Measurements from ENCODE around the gene BTBD1. TPM values are rescaled to one million over a fixed set of nuclear protein-coding genes. Genes with fewer than 3 reads are reported as not detected.

Gene BTBD1
- polyA plus RNA-seq, 1 of the 3 experiments (the other 2 are of a cell fraction): 34.4 TPM

GRCh38 chr15:82969353-82969752 is 97.7 kb downstream of the BTBD1 start:
- Histone ChIP-seq H2AFZ (ENCODE audit: low read depth) (no peak overlapping the region), H4K20me1 (ENCODE audit: insufficient read depth) (no peaks in the 10 kb centered on the region), H3K9me3 (no peaks in the 10 kb centered on the region), H3K4me2 (no peak overlapping the region), H3K9ac (no peak overlapping the region), H3K27me3 (ENCODE audit: insufficient read depth) (no peaks in the 10 kb centered on the region), H3K27ac (ENCODE audit: low read depth in 2 of 2, low read length in 1 of 2) (no peak overlapping the region), H3F3A (replicated peaks; ENCODE audit: insufficient read depth) (no peaks in the 10 kb centered on the region), H3K79me2 (ENCODE audit: insufficient read depth) (no peaks in the 10 kb centered on the region), H3K9me2 (no peaks in the 10 kb centered on the region), H3K36me3 (replicated peaks in 1 of 2; ENCODE audit: control insufficient read depth in 1 of 2, insufficient read depth in 2 of 2, low read length in 1 of 2) (no peaks in the 10 kb centered on the region), H3K4me3 (ENCODE audit: low read depth in 2 of 2, low read length in 1 of 2) (no peak overlapping the region), H3K4me1 (ENCODE audit: control insufficient read depth in 1 of 2, insufficient read depth in 2 of 2, low read depth in 1 of 2, low read length in 1 of 2) (peaks cover 0 to 13% of the 10 kb centered on the region in 2 experiments; a peak in 2 of 4 replicates)
- POLR2A ChIA-PET: interaction anchor here (0.7 kb wide), 1 partner anchor 17 kb away, joined by 3 read pairs; the partner anchor contains the start of gene RAMAC
- DNase-seq: no peak
- 83% methylated on average over 7 of the region's 7 CpGs for WGBS (ENCODE audit: low lambda C conversion rate)
- no peak for TF ChIP-seq GATA2 (CRISPR knock-in tag; IDR thresholded peaks at IDR 0.05)
- no peak for TF ChIP-seq CHD2 (IDR thresholded peaks at IDR 0.05; ENCODE audit: low read length, partially characterized antibody)
- no peak for TF ChIP-seq RAD21 (IDR thresholded peaks at IDR 0.05; ENCODE audit: low read length)
- TF ChIP-seq SMC3 (IDR thresholded peaks at IDR 0.05; ENCODE audit: low read depth, low read length): no peak
- TF ChIP-seq NFIC (IDR thresholded peaks at IDR 0.05; ENCODE audit: borderline replicate concordance): no peak
- TF ChIP-seq FOXJ3 (CRISPR knock-in tag; IDR thresholded peaks at IDR 0.05): no peak
- no peak for TF ChIP-seq MAX (IDR thresholded peaks at IDR 0.05; ENCODE audit: low read depth)
- no peak for TF ChIP-seq ELF1 (IDR thresholded peaks at IDR 0.05)
- no peak for TF ChIP-seq POLR2AphosphoS5 (IDR thresholded peaks at IDR 0.05; ENCODE audit: low read depth, low read length)
- TF ChIP-seq RXRA (IDR thresholded peaks at IDR 0.05; ENCODE audit: borderline replicate concordance, low read depth): no peak
- TF ChIP-seq EZH2phosphoT487 (IDR thresholded peaks at IDR 0.05; ENCODE audit: borderline replicate concordance, low read depth): no peak
- CTCF ChIA-PET: interaction anchor here (0.8 to 1.5 kb wide), 4 partner anchors 16 to 438 kb away, joined by 3 to 4 read pairs (median 4); partner anchors contain the start of gene C15orf40

- Histone ChIP-seq H2AFZ (ENCODE audit: low read depth) (no peak overlapping the region), H3K9me2 (no peaks in the 10 kb centered on the region), H3K4me3 (ENCODE audit: low read depth in 2 of 2, low read length in 1 of 2) (no peak overlapping the region), H3K9me3 (no peaks in the 10 kb centered on the region), H3K36me3 (replicated peaks in 1 of 2; ENCODE audit: control insufficient read depth in 1 of 2, insufficient read depth in 2 of 2, low read length in 1 of 2) (no peaks in the 10 kb centered on the region), H4K20me1 (ENCODE audit: insufficient read depth) (no peaks in the 10 kb centered on the region), H3K27ac (ENCODE audit: low read depth in 2 of 2, low read length in 1 of 2) (no peak overlapping the region), H3K79me2 (ENCODE audit: insufficient read depth) (no peaks in the 10 kb centered on the region), H3K4me1 (ENCODE audit: control insufficient read depth in 1 of 2, insufficient read depth in 2 of 2, low read depth in 1 of 2, low read length in 1 of 2) (peaks cover 0 to 13% of the 10 kb centered on the region in 2 experiments; a peak in 2 of 4 replicates), H3K4me2 (no peak overlapping the region), H3K27me3 (ENCODE audit: insufficient read depth) (no peaks in the 10 kb centered on the region), H3F3A (replicated peaks; ENCODE audit: insufficient read depth) (no peaks in the 10 kb centered on the region), H3K9ac (no peak overlapping the region)
- ChIA-PET POLR2A (no interaction called here), CTCF (no interaction called here)
- 93% methylated on average over 4 of the region's 4 CpGs for WGBS (ENCODE audit: low lambda C conversion rate)
- TF ChIP-seq EP300 (IDR thresholded peaks at IDR 0.05; ENCODE audit: borderline replicate concordance in 1 of 2, low read depth in 1 of 2, low read length in 1 of 2) (no peak), SIN3A (IDR thresholded peaks at IDR 0.05; ENCODE audit: borderline replicate concordance, low read depth, low read length) (no peak)
- no peak for DNase-seq
These were observed 99.0 kb downstream of the BTBD1 start for GRCh38 chr15:82968066-82968465.

GRCh38 chr15:82966671-82967071 is 100.4 kb downstream of the BTBD1 start:
- Histone ChIP-seq H3K36me3 (replicated peaks in 1 of 2; ENCODE audit: control insufficient read depth in 1 of 2, insufficient read depth in 2 of 2, low read length in 1 of 2) (no peaks in the 10 kb centered on the region), H3K27ac (ENCODE audit: low read depth in 2 of 2, low read length in 1 of 2) (no peak overlapping the region), H3K4me1 (ENCODE audit: control insufficient read depth in 1 of 2, insufficient read depth in 2 of 2, low read depth in 1 of 2, low read length in 1 of 2) (peaks cover 0 to 13% of the 10 kb centered on the region in 2 experiments; a peak in 2 of 4 replicates), H2AFZ (ENCODE audit: low read depth) (no peak overlapping the region), H3K4me2 (no peak overlapping the region), H3K9me2 (no peaks in the 10 kb centered on the region), H3K27me3 (ENCODE audit: insufficient read depth) (no peaks in the 10 kb centered on the region), H3K9me3 (no peaks in the 10 kb centered on the region), H3F3A (replicated peaks; ENCODE audit: insufficient read depth) (no peaks in the 10 kb centered on the region), H3K9ac (no peak overlapping the region), H4K20me1 (ENCODE audit: insufficient read depth) (no peaks in the 10 kb centered on the region), H3K79me2 (ENCODE audit: insufficient read depth) (no peaks in the 10 kb centered on the region), H3K4me3 (ENCODE audit: low read depth in 2 of 2, low read length in 1 of 2) (no peak overlapping the region)
- WGBS (ENCODE audit: low lambda C conversion rate): 85% methylated on average over 4 of the region's 4 CpGs
- no peak for DNase-seq
- POLR2A ChIA-PET: no interaction called here
- no peak for TF ChIP-seq MAX (IDR thresholded peaks at IDR 0.05; ENCODE audit: low read depth)
- no peak for TF ChIP-seq FOSL2 (IDR thresholded peaks at IDR 0.05; ENCODE audit: borderline replicate concordance, low read depth)
- no peak for TF ChIP-seq NRF1 (IDR thresholded peaks at IDR 0.05; ENCODE audit: low read depth, low read length)
- TF ChIP-seq EZH2phosphoT487 (IDR thresholded peaks at IDR 0.05; ENCODE audit: borderline replicate concordance, low read depth): no peak
- TF ChIP-seq USF2 (IDR thresholded peaks at IDR 0.05; ENCODE audit: borderline replicate concordance, low read depth, low read length): no peak
- no peak for TF ChIP-seq CHD2 (IDR thresholded peaks at IDR 0.05; ENCODE audit: low read length, partially characterized antibody)
- no peak for TF ChIP-seq RXRA (IDR thresholded peaks at IDR 0.05; ENCODE audit: borderline replicate concordance, low read depth)
- TF ChIP-seq TCF12 (IDR thresholded peaks at IDR 0.05): no peak
- TF ChIP-seq EP300 (IDR thresholded peaks at IDR 0.05; ENCODE audit: borderline replicate concordance in 1 of 2, low read depth in 1 of 2, low read length in 1 of 2): no peak
- TF ChIP-seq YY1 (IDR thresholded peaks at IDR 0.05; ENCODE audit: low read depth): no peak
- TF ChIP-seq SIN3A (IDR thresholded peaks at IDR 0.05; ENCODE audit: borderline replicate concordance, low read depth, low read length): no peak
- no peak for TF ChIP-seq RAD21 (IDR thresholded peaks at IDR 0.05; ENCODE audit: low read length)
- TF ChIP-seq FOXJ3 (CRISPR knock-in tag; IDR thresholded peaks at IDR 0.05): no peak
- TF ChIP-seq MEF2A (IDR thresholded peaks at IDR 0.05; ENCODE audit: borderline replicate concordance, low read depth): no peak
- CTCF ChIA-PET: interaction anchor here (0.9 to 1.3 kb wide), 4 partner anchors 19 to 45 kb away, joined by 3 to 4 read pairs (median 3); partner anchors contain the start of gene C15orf40
